ENCODE results near the gene PCID2. TPM values are rescaled to one million over a fixed set of nuclear protein-coding genes. Genes with fewer than 3 reads are reported as not detected.
"Not testable (repeated sequence)": the region's sequence is repeated elsewhere in the genome, so short reads cannot be mapped to it uniquely, and the experiment has no call there.

The PCID2 gene
- 10 to 100 TPM; 54.3 to 85.0 (median 78.0) TPM for polyA plus RNA-seq (ENCODE audit: insufficient read depth in 1 of 5, insufficient read length in 5 of 5, low replicate concordance in 1 of 5)
- long read RNA-seq, donor 1, full-length matches to known transcripts, result 1 of 50 reads
- long read RNA-seq, donor 1, partial matches to known transcripts, result 29 of 50 reads
- long read RNA-seq, donor 1, other reads (novel, unspliced or antisense), result 20 of 50 reads
- long read RNA-seq, donor 2, partial matches to known transcripts, result 5 of 10 reads
- long read RNA-seq, donor 2, other reads (novel, unspliced or antisense), result 5 of 10 reads
- long read RNA-seq, donor 3, partial matches to known transcripts, result 0 of 11 reads
- long read RNA-seq, donor 3, other reads (novel, unspliced or antisense), result 11 of 11 reads
- long read RNA-seq, donor 4, partial matches to known transcripts, result 8 of 9 reads
- long read RNA-seq, donor 4, other reads (novel, unspliced or antisense), result 0 of 9 reads
- long read RNA-seq, donor 5, full-length matches to known transcripts, result 1 of 148 reads
- long read RNA-seq, donor 5, partial matches to known transcripts, result 135 of 148 reads
- long read RNA-seq, donor 5, other reads (novel, unspliced or antisense), result 12 of 148 reads
- long read RNA-seq, donor 6, partial matches to known transcripts, result 6 of 21 reads
- long read RNA-seq, donor 6, other reads (novel, unspliced or antisense), result 14 of 21 reads
- long read RNA-seq, donor 7, partial matches to known transcripts, result 134 of 135 reads
- long read RNA-seq, donor 7, other reads (novel, unspliced or antisense), result 0 of 135 reads
- long read RNA-seq, donor 8, result 0 reads

- DNase-seq, result peak; percentile 89 to 92
Observed at GRCh38 chr13:113208421-113209335, at the start of gene PCID2. TSS of gene PCID2 (minus strand) at chr13:113208669. CDS start at chr13:113208634, 35 bp downstream.

DNA sequence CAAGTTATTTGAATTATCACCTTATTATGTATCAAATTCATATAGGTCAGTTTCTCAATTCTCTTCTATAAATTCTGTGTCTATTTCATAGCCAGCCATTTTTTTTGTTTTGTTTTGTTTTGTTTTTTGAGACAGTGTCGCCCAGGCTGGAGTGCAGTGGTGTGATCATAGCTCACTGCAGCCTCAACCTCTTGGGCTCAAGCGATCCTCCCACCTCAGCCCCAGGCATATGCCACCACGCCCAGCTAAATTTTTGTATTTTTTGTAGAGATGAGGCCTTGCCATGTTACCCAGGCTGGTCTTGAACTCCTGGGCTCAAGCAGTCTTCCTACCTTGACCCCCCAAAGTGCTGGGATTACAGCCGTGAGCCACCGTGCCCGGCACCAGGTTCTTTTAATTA is 49.4 kb upstream of the PCID2 start:
- not testable (repeated sequence) for DNase-seq

DNA sequence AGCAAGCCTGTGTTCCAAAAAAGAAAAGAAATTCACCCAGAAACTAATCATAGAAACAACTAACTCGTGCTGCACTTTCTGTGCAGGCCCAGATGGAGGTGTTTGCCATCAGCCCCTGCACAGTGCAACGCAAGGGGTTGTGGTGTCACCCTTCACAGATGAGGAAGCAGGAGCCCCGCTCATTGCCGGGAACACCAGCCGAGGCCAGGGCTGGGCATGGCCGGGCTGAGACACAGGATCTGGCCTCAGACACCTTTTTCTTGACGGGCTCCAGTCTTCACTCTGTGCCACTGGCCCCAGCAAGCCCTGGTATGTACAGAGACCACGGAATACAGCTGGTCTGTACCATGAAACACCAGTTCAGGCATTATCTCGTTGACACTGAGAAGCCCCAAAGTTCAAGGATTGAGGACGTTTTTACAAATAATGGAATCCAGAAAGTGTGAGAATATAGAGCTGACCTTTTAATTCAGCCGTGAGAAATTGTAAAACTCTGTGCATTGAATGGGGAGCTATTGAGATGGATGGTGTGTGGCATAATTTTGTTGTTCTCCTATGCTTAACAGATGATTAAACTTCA is 44.1 kb upstream of the PCID2 start:
- no peak for DNase-seq

DNA sequence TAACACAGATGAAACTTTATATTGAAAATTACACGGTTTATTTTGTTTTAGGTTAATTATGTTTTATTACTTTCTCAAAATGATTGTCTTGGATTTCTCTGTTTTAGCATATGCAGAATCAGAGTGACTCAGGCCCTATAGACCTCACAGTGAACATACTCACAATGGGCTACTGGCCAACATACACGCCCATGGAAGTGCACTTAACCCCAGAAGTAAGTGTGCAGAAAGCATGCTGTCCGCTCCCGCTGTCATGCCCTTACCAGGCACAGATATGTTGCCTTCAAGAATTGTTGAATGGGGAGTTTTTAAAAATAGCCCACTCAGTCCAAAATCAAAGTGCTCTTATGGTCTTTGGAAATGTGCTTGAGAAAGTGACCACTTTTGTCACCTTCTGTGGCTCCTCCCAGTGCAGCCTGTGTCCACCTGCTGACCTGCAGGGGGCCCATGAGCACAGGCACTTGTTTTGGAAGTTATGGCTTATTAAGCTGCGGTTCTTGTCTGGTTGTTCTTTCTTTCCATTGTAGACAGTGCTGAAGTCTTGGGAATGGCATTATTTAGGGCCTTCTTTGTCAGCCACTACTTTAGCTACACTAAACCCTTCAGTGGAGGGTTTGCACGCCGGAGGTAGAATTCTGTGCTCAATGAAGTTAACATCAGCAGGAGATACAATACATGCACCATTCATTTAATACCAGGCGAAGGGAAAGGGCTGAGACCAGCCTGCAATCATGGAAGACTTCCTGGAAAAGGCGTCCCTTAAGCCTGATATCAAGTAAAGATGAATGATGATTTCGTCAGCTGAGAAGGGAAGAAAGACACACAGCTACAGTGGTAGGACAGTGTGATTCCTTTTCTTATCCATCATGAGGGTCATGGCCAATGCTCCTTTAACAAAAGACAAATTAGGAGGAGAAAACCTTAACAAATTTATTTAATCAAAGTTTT is 37.7 kb upstream of the PCID2 start:
- no peak for DNase-seq

DNA sequence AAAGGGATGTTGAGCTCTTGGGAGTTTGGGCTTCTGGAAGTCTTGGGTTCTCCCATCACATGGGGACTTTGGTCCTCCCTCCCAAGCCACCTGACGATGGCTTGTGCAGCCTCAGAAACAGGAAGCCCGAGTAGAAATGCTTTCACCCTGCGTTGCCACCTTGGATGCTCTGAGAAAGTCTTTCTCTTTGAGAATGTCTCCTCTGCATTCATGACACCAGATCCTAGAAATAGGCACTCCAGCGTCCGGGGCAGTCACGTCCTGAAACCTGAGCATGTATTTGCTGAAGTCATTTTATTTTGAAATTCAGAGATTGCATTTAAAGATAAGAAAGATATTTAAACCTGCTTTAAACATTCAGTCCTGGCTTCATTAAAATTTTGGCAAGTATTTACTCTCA is 35.4 kb upstream of the PCID2 start:
- no peak for DNase-seq

- not testable (repeated sequence) for DNase-seq
Observed at GRCh38 chr13:113241623-113242022, 33.2 kb upstream of the PCID2 start.

DNA sequence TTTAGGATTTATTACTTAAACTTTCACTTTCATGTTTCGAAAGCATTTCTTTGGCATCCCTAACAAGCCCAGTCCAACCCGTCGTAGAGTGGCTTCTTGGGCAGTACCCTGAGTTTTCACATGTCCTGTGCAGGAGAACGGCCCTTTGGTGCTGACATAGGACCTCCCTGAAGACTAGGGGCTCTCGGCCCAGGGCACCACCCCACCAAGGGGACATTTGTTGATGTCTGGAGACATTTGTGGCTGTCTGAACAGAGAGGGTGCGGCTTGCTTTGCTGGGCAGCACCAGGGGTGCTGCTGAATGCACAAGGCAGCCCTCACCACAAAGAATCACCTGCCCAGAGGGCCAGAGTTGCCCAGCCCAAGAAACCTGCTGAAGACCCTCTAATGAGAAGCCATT is 31.5 kb upstream of the PCID2 start:
- no peak for DNase-seq

GRCh38 chr13:113239357-113239756 is 30.9 kb upstream of the PCID2 start:
- DNase-seq, result no peak

- DNase-seq, result no peak
Observed at GRCh38 chr13:113238536-113238935, 30.1 kb upstream of the PCID2 start.

- no peak for DNase-seq
Observed at GRCh38 chr13:113233101-113233500, 24.6 kb upstream of the PCID2 start.

GRCh38 chr13:113232208-113233003 is 23.9 kb upstream of the PCID2 start:
- DNase-seq, result no peak

- DNase-seq, result no peak
Observed at GRCh38 chr13:113231306-113232207, 23.1 kb upstream of the PCID2 start.

DNA sequence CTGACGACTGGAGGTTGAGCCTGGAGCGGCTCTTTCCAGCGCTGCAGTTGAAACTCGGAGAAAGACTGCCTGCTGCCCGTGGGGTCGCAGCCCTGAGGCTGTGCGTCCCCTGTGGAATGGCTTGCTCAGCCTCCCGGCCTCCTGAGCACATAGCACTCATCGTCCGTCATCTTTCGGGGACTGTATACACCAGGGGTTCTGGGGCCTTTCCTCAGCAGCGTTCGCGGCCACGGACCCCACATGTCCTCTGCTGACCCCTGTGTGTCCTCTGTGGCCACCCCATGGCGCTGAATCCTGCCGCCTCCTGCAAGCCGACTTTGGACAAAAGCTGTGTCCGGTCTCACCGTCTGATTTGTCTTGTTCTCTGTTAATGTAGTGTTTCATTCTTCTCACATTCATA is 21.3 kb upstream of the PCID2 start:
- DNase-seq, result no peak

- peak; percentile 80 to 81 for DNase-seq
Observed at GRCh38 chr13:113229161-113229560, 20.7 kb upstream of the PCID2 start.

- DNase-seq, result peak; percentile 62 to 64
Observed at GRCh38 chr13:113226873-113227450, 18.5 kb upstream of the PCID2 start.

DNA sequence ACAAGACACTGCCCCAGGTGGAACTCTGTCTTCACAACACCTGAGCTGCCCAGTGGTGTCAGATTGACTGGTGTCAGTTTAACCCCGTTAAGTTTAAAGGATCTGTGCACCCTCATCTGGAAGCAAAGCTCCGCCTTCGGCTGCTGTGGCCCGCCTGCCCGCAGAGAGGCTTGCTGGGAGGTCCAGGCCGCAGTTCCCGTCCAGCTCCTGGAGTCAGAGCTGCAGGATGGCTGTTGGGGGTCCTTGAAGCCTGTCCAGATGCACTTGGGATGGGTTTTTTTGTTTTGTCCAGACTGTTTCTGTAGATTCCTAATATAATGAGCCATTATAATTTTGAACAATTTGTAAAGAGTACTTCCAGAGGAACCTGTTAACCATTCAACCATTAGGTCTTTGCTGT is 17.0 kb upstream of the PCID2 start:
- DNase-seq, result no peak

DNA sequence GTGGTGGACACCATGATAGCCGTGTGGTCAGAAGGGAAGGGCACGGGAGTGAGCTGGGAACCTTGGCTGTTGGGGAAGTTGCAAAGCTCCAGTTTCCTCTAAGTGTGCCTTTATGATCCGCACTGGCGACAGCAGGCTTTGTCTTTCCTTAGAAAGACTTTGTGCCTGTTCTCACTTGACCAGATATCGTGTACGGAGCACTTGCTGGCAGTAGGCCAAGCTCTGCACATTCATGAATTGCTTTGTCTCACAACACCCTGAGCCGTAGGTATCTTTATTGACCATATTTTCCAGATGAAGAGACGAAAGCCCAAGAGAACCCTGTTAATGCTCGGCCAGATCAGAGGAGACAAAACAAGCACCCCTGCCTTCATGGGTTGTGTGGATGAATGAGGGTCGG is 16.0 kb upstream of the PCID2 start:
- DNase-seq, result no peak

DNA sequence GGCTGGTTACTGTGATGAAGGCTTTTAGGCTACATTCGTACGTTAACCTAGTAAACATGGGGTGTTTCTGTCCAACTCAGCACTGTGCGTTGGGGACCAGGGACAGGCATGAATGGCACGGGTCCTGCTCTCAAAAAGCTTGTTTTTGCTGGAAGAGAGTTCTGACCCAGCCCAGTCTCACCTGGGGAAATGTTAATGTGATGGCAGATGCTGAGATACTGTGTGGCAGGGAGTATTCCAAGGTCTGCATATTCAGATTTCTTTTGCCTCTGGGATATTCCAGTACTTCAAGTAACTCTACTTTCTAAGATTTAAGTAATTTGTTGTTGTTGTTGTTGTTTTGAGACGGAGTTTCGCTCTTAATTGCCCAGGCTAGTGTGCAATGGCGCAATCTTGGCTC is 14.6 kb upstream of the PCID2 start:
- no peak for DNase-seq

Data from right lung (tissue), 10 donors.